Dermis microvascular lymphatic vessel endothelial cell (primary cell): ENCODE measurements around the gene RAD54L. TPM values are rescaled to one million over a fixed set of nuclear protein-coding genes. Genes with fewer than 3 reads are reported as not detected.
"Not testable (repeated sequence)": the region's sequence is repeated elsewhere in the genome, so short reads cannot be mapped to it uniquely, and the experiment has no call there.

Experiments used
- DNase-seq, 2 donors: peaks; one replicate each; pipeline versions ENCODE4 v3.0.0 to v3.0.0-alpha.2; 2010; ENCODE audit warnings: low read depth in 2 of 2
- total RNA-seq: library from RNA; depleted of rRNA; stranded (reverse); fragments of >200 nt; gene quantifications from 2 replicates; pipeline ENCODE4 v1.2.1, GENCODE V29; 2014

The RAD54L gene
- total RNA-seq, 1 donor from 2014 or later, result 3.0 TPM

DNA sequence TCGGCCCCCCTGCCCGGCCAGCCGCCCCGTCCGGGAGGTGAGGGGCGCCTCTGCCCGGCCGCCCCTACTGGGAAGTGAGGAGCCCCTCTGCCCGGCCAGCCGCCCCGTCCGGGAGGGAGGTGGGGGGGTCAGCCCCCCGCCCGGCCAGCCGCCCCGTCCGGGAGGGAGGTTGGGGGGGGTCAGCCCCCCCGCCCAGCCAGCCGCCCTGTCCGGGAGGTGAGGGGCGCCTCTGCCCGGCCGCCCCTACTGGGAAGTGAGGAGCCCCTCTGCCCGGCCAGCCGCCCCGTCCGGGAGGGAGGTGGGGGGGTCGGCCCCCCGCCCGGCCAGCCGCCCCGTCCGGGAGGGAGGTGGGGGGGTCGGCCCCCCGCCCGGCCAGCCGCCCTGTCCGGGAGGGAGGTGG, 5.8 kb upstream of the RAD54L start:
- not testable (repeated sequence) for DNase-seq

DNA sequence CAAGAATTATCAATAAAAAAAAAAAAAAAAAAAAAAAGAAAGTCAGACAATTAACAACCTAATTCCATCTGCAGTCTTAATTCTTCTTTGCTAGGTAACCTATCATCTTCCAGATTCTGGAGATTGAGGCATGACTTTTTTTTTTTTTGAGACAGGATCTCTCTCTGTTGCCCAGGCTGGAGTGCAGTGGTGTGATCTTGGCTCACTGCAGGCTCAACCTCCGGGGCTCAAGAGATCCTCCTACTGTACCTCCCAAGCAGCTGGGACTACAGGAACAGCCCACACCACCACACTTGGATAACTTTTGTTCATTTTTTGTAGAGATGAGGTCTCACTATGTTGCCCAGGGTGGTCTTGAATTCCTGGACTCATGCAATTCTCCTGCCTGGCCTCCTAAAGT, 4.6 kb upstream of the RAD54L start:
- DNase-seq, result no peak

- not testable (repeated sequence) for DNase-seq
Observed at GRCh38 chr1:46243831-46244230, 3.7 kb upstream of the RAD54L start.

- peak in 1 of 2 donors; percentile 21 for DNase-seq
Observed at GRCh38 chr1:46244656-46245371, 2.7 kb upstream of the RAD54L start.

DNA sequence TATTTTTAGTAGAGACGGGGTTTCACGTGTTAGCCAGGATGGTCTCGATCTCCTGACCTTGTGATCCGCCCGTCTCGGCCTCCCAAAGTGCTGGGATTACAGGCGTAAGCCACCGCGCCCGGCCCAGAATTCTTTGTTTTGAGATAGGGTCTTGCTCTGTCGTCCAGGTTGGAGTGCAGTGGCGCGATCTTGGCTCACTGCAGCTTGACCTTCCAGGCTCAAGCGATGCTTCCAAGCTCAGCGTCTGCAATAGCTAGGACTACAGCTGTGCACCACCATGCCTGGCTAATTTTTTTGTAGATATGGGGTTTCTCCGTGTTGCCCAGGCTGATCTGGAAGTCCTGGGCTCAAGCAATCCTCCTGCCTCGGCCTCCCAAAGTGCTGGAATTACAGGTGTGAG, 1.4 kb upstream of the RAD54L start:
- DNase-seq, result not testable (repeated sequence)

DNA sequence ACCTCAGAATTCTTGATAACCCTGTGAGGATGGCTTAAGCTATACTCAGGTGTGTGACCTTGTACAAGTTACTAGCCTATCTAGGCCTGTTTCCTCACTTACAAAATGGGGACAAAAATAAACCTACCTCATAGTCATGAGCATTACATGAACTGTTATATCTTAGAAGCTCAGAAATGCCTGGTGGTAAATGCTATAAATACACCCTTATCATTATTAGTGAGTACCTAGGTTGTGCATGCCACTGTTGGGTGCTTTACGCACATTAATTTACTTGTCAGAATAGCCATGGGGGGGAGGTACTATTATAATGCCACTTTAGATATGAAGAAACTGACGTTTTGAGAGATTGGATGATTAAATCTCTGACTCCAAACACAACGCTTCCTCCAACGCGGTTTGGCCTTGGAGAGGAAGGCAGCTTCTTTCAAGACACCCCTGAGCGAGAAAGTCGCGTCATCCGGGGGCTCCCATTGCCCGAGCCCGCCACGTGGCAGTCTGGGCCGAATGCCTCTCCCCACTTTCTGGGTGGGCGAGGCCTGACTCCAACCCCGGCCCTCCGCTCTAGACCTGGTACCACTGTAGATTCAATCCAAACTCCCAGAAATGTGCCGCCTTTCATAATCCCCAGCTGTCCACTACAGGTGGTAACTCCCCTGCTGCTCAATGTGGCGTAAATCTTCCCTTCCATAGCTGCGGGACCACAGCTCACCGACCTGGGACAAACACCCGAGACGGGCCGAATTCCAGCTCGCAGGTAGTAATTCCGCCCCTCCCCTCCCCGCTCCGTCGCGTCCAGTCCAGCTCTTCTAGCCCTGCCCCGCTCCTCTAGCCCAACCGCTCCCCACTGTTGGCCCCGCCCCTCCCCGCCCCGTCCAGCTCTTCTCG, 771 bp upstream of the RAD54L start:
- peak in 1 of 2 donors; percentile 55 for DNase-seq

- DNase-seq, result peak in 1 of 2 donors; percentile 16
Observed at GRCh38 chr1:46248122-46248920, 758 bp downstream of the RAD54L start.

DNA sequence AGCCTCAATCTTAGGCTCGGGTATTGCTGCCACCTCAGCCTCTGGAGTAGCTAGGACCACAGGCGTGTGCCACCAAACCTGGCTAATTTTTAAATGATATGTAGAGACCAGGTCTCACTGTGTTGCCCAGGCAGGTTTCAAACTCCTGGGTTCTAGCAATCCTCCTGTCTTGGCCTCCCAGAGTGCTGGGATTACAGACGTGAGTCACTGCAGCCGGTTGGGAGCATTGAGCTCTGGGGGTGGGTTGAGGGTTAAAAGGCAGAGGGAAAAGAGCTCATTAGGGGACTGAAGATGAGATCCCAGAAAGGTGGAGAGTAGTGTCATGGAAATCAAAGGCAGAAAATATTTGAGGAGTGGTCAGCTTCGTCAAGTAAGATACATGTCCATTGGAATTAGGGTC, 7.1 kb downstream of the RAD54L start:
- no peak for DNase-seq

- DNase-seq, result no peak
Observed at GRCh38 chr1:46256523-46256922, 9.0 kb downstream of the RAD54L start.

DNA sequence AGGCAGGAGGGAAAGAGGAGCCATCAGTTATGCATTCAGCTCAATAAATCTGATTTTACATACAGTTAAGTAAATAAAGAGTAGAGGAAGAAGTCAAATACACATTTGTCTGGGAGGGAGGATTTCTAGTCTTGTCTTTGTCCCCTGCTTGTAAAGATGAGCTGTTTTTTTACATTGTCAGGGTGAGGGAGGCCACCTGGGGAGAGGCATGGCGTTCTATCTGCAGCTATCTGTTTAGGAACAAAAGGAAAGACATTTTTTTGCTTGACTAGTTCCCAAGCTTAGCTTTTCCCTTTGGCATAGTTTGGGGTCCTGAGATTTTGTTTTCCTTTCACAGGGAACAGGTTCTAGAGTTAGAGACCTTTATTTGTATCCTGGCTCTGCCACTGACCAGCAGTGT, 14.9 kb downstream of the RAD54L start:
- DNase-seq, result no peak

DNA sequence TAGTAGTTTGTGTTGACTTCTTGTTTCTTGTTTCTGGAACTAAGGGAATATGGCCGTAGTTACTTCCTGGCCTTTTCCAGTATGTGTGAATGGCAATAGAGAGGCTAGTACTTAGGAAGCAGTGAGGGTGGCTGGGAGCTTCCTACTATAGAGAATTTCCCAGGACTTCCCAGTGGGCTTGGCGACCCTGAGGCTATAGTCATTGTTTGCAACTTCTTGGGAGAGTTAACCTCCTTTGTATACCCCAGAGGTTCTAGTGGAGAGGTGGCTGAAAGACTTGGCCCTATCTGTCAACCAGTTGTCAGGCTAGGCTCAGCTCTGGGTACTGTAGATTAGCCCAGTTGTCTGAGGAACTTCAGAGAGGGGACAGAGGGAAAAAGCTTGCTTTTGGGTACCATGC, 15.6 kb downstream of the RAD54L start:
- DNase-seq, result no peak

GRCh38 chr1:46268578-46268977, 21.0 kb downstream of the RAD54L start:
- DNase-seq, result no peak

- no peak for DNase-seq
Observed at GRCh38 chr1:46274225-46275029, 26.9 kb downstream of the RAD54L start.

- no peak for DNase-seq
Observed at GRCh38 chr1:46275030-46275337, 27.4 kb downstream of the RAD54L start.

DNA sequence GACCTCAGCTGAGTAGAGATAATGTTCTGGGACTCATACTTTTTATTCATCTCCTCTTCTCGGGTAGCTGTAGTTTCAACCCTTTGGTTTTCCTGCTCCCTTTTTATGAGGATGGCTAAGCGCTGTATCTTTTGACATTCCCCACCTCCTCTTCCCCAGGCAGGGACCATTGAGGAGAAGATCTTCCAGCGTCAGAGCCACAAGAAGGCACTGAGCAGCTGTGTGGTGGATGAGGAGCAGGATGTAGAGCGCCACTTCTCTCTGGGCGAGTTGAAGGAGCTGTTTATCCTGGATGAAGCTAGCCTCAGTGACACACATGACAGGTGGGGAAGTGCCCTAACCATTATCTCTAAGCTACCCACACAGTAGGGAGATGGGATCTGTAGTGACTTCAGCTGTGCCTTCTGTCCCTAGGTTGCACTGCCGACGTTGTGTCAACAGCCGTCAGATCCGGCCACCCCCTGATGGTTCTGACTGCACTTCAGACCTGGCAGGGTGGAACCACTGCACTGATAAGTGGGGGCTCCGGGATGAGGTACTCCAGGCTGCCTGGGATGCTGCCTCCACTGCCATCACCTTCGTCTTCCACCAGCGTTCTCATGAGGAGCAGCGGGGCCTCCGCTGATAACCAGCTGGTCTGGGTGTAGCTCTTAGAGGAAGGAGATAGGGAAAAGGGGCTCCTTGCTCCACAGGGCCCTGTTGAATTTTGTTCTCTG, 30.3 kb downstream of the RAD54L start:
- no peak for DNase-seq

GRCh38 chr1:46278807-46279206, 31.2 kb downstream of the RAD54L start:
- DNase-seq, result no peak

DNA sequence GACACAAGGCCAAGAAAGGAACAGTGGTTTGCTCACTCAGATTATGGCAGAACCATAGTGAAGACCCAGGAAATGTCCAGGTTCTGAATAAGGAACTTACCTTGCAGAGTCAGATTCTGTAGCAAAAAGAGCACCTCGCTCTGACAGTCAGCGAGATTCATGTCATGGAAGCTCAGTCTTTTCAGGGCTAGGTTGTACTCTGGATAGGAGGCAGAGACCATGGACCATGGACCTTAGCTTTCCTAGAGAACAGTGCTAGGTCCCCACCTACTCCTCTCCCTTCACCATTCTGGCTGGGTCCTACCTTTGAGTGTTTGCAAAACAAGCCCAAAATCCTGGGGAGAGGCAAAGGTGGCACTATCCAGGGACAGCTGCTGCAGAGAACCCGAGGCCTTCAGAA, 32.5 kb downstream of the RAD54L start:
- DNase-seq, result no peak

- no peak for DNase-seq
Observed at GRCh38 chr1:46281021-46281420, 33.5 kb downstream of the RAD54L start.

- no peak for DNase-seq
Observed at GRCh38 chr1:46284058-46284457, 36.5 kb downstream of the RAD54L start.
